HEK293T (cell line): ENCODE results near the gene HMCN2.

Experiments
- CTCF ChIA-PET: fragments of 350-600 bp; formaldehyde crosslinking; extraction: SDS; loops from one replicate; lab custom pipeline; 2021; ENCODE audit warnings: antibody characterized with exemption, inconsistent platforms; lab: Yijun Ruan, JAX
- POLR2A ChIA-PET: fragments of 350-600 bp; formaldehyde crosslinking; extraction: SDS; loops from one replicate; lab custom pipeline; 2020; ENCODE audit warnings: antibody characterized with exemption, inconsistent platforms; lab: Yijun Ruan, JAX
- DNase-seq: peaks from one replicate; pipeline ENCODE4 v3.0.0; 2012; ENCODE audit warnings: mixed read lengths; ENCODE audit errors: extremely low spot score
- ARNT ChIP-seq: fragments of 450-650 bp; IDR thresholded peaks from 2 replicates; pipeline ENCODE4 v1.6.1; 2017; ENCODE audit warnings: mild to moderate bottlenecking
- BHLHE40 ChIP-seq: fragments of 450-650 bp; IDR thresholded peaks from 2 replicates; pipeline ENCODE4 v1.6.1; 2016; ENCODE audit warnings: mild to moderate bottlenecking, moderate library complexity, borderline replicate concordance
- CTBP1 ChIP-seq: fragments of 450-650 bp; IDR thresholded peaks from 2 replicates; pipeline ENCODE4 v1.6.1; 2016; ENCODE audit warnings: borderline replicate concordance
- ELF4 ChIP-seq: fragments of 450-650 bp; IDR thresholded peaks from 2 replicates; pipeline ENCODE4 v1.6.1; 2017; ENCODE audit warnings: antibody characterized with exemption
- FOXA1 ChIP-seq: fragments of 450-650 bp; IDR thresholded peaks from 2 replicates; pipeline ENCODE4 v1.6.1; 2016; ENCODE audit warnings: mild to moderate bottlenecking
- FOXK2 ChIP-seq: fragments of 450-650 bp; IDR thresholded peaks from 2 replicates; pipeline ENCODE4 v1.6.1; 2016; ENCODE audit warnings: mild to moderate bottlenecking
- FOXM1 ChIP-seq: fragments of 450-650 bp; IDR thresholded peaks from 2 replicates; pipeline ENCODE4 v1.6.1; 2017; ENCODE audit warnings: mild to moderate bottlenecking, borderline replicate concordance
- HDGF ChIP-seq: fragments of 450-650 bp; IDR thresholded peaks from 2 replicates; pipeline ENCODE4 v1.6.1; 2017; ENCODE audit warnings: antibody characterized with exemption, borderline replicate concordance
- L3MBTL2 ChIP-seq: fragments of 450-650 bp; conservative IDR thresholded peaks from 2 replicates; pipeline ENCODE4 v1.6.1; 2016; ENCODE audit warnings: mild to moderate bottlenecking
- LEF1 ChIP-seq: fragments of 450-650 bp; IDR thresholded peaks from 2 replicates; pipeline ENCODE4 v1.6.1; 2017; ENCODE audit warnings: mild to moderate bottlenecking, borderline replicate concordance
- NFRKB ChIP-seq: fragments of 450-650 bp; IDR thresholded peaks from 2 replicates; pipeline ENCODE4 v1.6.1; 2016; ENCODE audit warnings: mild to moderate bottlenecking, moderate library complexity
- SP1 ChIP-seq: fragments of 450-650 bp; IDR thresholded peaks from 2 replicates; pipeline ENCODE4 v1.6.1; 2017
- SUZ12 ChIP-seq: fragments of 450-650 bp; IDR thresholded peaks from 2 replicates; pipeline ENCODE4 v1.6.1; 2016; ENCODE audit warnings: mild to moderate bottlenecking
- TARDBP ChIP-seq: fragments of 450-650 bp; IDR thresholded peaks from 2 replicates; pipeline ENCODE4 v1.6.1; 2016
- ZNF384 ChIP-seq: fragments of 450-650 bp; IDR thresholded peaks from 2 replicates; pipeline ENCODE4 v1.6.1; 2016
- TF ChIP-seq, protein P1 (sequence below): fragments of 450-650 bp; IDR thresholded peaks from 2 replicates; pipeline ENCODE4 v1.6.1; 2016

HMCN2 gene

DNA sequence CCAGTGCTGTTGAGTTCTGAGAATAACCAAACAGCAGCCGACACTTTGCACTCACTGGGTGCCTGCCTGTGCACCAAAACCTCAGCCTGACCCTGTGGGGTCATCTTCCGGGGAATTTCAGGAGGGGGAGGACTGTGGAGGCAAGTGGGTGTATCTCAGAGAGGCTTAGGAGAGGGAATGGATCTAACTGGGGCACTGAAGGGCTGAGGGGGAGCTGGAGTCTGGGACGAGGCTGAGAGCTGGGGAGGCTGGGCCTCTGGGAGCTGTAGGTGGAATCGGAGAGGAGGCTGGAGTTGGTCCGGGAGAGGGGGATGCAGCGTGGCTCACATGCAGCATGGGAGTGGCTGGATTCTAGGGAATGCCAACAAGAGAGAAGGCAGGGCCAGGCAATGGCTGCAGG, 164.3 kb downstream of the HMCN2 start:
- ChIA-PET POLR2A (no interaction called here), CTCF (interaction anchor here (0.6 kb wide), 1 partner anchor 253 kb away, joined by 3 read pairs; no protein-coding TSS in a partner anchor)
- no peak for TF ChIP-seq ARNT
- no peak for TF ChIP-seq NFRKB
- no peak for TF ChIP-seq HDGF
- no peak for TF ChIP-seq ELF4
- no peak for TF ChIP-seq LEF1
- no peak for TF ChIP-seq SP1
- no peak for TF ChIP-seq L3MBTL2
- TF ChIP-seq FOXA1: no peak
- TF ChIP-seq ZNF384: no peak
- TF ChIP-seq TARDBP: no peak
- TF ChIP-seq, protein P1, sequence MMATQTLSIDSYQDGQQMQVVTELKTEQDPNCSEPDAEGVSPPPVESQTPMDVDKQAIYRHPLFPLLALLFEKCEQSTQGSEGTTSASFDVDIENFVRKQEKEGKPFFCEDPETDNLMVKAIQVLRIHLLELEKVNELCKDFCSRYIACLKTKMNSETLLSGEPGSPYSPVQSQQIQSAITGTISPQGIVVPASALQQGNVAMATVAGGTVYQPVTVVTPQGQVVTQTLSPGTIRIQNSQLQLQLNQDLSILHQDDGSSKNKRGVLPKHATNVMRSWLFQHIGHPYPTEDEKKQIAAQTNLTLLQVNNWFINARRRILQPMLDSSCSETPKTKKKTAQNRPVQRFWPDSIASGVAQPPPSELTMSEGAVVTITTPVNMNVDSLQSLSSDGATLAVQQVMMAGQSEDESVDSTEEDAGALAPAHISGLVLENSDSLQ: no peak
- TF ChIP-seq FOXK2: no peak
- no peak for DNase-seq

DNA sequence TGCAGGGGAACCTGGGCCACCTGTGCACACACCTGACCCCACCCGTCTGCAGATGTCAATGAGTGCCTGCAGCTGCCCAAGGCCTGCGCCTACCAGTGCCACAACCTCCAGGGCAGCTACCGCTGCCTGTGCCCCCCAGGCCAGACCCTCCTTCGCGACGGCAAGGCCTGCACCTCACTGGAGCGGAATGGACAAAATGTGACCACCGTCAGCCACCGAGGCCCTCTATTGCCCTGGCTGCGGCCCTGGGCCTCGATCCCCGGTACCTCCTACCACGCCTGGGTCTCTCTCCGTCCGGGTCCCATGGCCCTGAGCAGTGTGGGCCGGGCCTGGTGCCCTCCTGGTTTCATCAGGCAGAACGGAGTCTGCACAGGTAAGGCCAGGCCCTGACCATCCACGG, 164.7 kb downstream of the HMCN2 start:
- ChIA-PET POLR2A (no interaction called here), CTCF (interaction anchor here (0.6 kb wide), 1 partner anchor 253 kb away, joined by 3 read pairs; no protein-coding TSS in a partner anchor)
- TF ChIP-seq FOXK2: no peak
- no peak for TF ChIP-seq CTBP1
- DNase-seq: no peak

DNA sequence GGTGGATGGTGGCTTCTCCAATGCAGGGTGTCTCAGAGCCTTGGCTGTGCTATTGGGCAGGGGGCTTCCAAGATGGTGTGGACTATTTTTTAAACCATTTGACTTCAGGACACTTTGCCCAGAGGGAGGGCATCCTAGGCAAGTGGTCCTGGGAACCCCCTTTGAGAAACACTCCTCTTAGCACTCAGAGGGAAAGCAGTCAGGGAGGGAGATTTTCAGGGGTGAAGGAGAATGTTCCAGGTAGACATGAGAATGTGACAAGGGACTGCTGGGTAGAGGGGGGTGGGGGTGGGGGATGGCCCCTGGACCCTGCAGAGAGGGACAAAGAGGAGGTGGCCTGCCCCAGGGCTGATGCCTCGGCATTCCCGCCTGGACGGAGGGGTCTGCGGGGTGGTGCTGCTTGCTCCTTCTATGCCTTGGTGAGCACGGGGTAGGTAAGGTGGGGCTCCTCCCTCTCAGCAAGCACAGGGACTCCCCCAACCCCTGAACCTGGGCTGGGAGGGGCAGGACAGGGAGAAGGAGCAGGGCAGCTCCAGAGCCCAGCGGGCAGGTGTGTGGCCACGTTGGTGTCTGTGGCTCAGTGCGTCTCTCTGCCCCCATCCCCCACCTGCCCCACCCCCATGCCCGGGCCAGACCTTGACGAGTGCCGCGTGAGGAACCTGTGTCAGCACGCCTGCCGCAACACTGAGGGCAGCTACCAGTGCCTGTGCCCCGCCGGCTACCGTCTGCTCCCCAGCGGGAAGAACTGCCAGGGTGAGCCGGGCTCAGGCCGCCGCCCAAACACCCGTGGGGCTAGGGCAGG, 165.4 kb downstream of the HMCN2 start:
- POLR2A ChIA-PET: no interaction called here
- no peak for TF ChIP-seq TARDBP
- no peak for TF ChIP-seq LEF1
- TF ChIP-seq BHLHE40: no peak
- CTCF ChIA-PET: no interaction called here
- DNase-seq: no peak

DNA sequence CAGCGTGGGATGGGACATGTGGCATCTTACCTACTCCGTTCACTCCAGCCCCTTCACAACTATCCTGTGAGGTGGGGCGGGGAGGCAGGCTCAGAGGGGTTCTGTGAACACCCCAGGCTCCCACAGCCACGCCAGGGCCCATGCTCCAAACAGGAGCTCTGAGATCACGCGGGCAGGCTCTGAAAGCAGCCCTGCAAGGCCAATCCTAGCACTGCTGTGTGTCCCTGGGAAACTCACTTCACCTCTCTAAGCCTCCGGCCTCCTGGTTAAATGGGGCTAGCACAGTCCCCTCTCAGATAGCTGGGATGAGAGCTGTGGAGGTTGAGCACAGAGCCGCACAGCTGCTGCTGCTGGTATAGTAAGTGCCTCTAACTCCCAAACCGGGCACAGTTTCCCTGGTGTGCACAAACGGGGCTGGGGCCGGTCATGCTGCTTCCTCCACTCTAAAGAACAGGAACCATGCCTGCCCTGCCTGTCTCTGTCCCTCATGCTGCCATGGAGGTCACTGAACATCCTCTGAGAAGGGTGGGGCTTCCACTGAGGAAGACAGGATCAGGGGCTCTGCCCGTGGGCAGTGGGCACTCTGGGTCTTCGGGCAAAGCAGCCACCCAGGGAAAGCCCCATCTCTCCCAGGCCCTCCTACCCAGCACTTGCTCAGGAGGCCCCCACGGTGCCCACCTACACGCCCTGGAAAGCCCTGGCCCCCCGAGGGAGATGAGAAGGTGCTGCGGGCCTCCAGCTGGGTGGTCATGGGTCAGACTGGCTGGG, 166.2 kb downstream of the HMCN2 start:
- TF ChIP-seq TARDBP: no peak
- TF ChIP-seq CTBP1: no peak
- TF ChIP-seq BHLHE40: no peak
- TF ChIP-seq FOXK2: no peak
- TF ChIP-seq FOXM1: no peak
- TF ChIP-seq L3MBTL2: no peak
- ChIA-PET CTCF (interaction anchor here (1.1 kb wide), 1 partner anchor 12 kb away, joined by 3 read pairs; the partner anchor contains the start of gene ASS1), POLR2A (no interaction called here)
- DNase-seq: no peak

DNA sequence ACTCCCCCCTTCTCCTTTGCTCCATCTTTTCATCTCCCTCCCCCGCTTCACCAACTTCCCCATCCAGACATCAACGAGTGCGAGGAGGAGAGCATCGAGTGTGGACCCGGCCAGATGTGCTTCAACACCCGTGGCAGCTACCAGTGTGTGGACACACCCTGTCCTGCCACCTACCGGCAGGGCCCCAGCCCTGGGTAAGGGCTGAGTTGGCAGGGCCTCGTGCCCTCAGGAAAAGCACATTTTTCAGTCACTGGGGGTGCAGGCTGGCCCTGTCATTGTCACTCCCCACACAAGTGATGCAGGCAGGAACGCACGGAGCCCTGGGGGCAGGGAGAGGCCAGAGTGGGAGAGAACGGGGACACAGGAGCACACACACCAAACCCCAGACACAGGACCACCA, 166.8 kb downstream of the HMCN2 start:
- TF ChIP-seq BHLHE40 (no peak), ELF4 (no peak), ZNF384 (no peak), FOXA1 (no peak), NFRKB (no peak), SUZ12 (no peak), SP1 (no peak), LEF1 (no peak), HDGF (no peak), L3MBTL2 (no peak)
- ChIA-PET POLR2A (no interaction called here), CTCF (interaction anchor here (1.1 kb wide), 1 partner anchor 12 kb away, joined by 3 read pairs; the partner anchor contains the start of gene ASS1)
- no peak for DNase-seq

DNA sequence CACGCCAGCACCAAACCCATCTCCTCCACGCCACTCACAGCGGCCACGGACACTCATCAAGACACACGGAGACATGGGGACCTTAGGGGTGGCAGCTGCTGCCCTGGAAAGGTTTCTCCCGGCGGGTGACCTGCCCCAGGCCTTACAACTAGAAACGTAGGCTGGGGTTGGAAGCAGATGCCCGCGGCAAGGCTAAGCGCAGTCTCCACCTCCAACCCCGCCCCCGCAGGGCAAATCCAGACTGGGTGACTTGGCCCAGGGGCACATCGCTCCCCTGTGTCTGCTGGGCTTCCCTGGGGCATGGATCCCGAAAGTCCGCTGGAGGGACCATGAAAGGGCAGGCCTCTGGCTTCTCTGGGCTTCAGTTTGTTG, 167.2 kb downstream of the HMCN2 start:
- ChIA-PET CTCF (no interaction called here), POLR2A (interaction anchor here (1.1 kb wide), 1 partner anchor 14 kb away, joined by 4 read pairs; no protein-coding TSS in a partner anchor)
- TF ChIP-seq FOXM1 (no peak), BHLHE40 (no peak), L3MBTL2 (no peak), LEF1 (no peak), ARNT (no peak), TARDBP (no peak), ELF4 (no peak), SUZ12 (no peak), CTBP1 (no peak)
- TF ChIP-seq, protein P1: no peak
- no peak for DNase-seq

DNA sequence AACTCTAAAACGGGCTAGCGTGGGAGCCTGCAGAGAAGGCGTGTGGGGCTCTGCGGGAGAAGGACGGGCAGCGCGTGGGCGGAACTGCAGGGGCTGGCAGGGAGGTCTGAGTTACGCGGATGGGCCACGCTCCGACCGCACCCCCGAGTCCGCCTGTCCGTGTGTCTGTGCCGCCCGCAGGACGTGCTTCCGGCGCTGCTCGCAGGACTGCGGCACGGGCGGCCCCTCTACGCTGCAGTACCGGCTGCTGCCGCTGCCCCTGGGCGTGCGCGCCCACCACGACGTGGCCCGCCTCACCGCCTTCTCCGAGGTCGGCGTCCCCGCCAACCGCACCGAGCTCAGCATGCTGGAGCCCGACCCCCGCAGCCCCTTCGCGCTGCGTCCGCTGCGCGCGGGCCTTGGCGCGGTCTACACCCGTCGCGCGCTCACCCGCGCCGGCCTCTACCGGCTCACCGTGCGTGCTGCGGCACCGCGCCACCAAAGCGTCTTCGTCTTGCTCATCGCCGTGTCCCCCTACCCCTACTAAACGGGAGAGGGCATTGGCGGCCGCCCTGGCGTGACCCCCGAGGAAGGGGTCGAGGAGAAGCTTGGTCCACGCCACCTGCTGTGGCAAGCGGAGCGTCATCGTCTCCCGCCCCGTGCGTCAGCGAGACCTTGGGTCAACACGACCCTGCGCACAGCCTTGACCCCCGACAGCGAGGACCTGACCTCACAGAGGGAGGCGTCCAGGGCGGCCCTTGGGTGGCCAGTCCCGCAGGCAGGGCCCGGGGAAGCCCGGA, 167.8 kb downstream of the HMCN2 start:
- DNase-seq: peak; percentile 83
- ChIA-PET CTCF (no interaction called here), POLR2A (interaction anchor here (1.1 kb wide), 1 partner anchor 14 kb away, joined by 4 read pairs; no protein-coding TSS in a partner anchor)
- no peak for TF ChIP-seq FOXA1
- TF ChIP-seq TARDBP: no peak
- no peak for TF ChIP-seq HDGF
- no peak for TF ChIP-seq SP1
- TF ChIP-seq CTBP1: no peak
- TF ChIP-seq, protein P1: no peak
- TF ChIP-seq ZNF384: no peak
- no peak for TF ChIP-seq FOXK2
- no peak for TF ChIP-seq L3MBTL2
- TF ChIP-seq ELF4: no peak
- TF ChIP-seq NFRKB: no peak
- no peak for TF ChIP-seq LEF1
- no peak for TF ChIP-seq ARNT
- no peak for TF ChIP-seq SUZ12
- TF ChIP-seq FOXM1: no peak
- no peak for TF ChIP-seq BHLHE40
